Osteoblast (primary cell): ENCODE measurements around the gene DOC2B. TPM values are rescaled to one million over a fixed set of nuclear protein-coding genes. Genes with fewer than 3 reads are reported as not detected.

Source experiments
- DNase-seq: peaks from one replicate; pipeline ENCODE4 v3.0.0; 2011; ENCODE audit warnings: low spot score, mixed read lengths; ENCODE audit not compliant: insufficient read length; ENCODE audit errors: missing footprints
- H2AFZ ChIP-seq: 2 replicates; pipeline ENCODE4 v1.6.0; 2011; ENCODE audit warnings: mild to moderate bottlenecking, low read length
- H3K27ac ChIP-seq: 2 replicates; pipeline ENCODE4 v1.5.1; 2011; ENCODE audit warnings: mild to moderate bottlenecking, low read depth, low read length, moderate library complexity
- H3K27me3 ChIP-seq: 2 replicates; pipeline ENCODE4 v1.6.0; 2012; ENCODE audit warnings: mild to moderate bottlenecking, control low read depth, inconsistent platforms, low read length, moderate library complexity; ENCODE audit not compliant: insufficient read depth
- H3K36me3 ChIP-seq: 2 replicates; pipeline ENCODE4 v1.5.1; 2011; ENCODE audit warnings: mild to moderate bottlenecking, low read length, control low read depth, moderate library complexity; ENCODE audit not compliant: insufficient read depth
- H3K4me1 ChIP-seq: 2 replicates; pipeline ENCODE4 v1.5.1; 2011; ENCODE audit warnings: mild to moderate bottlenecking, low read length, control low read depth, moderate library complexity; ENCODE audit not compliant: insufficient read depth
- H3K4me2 ChIP-seq: 2 replicates; pipeline ENCODE4 v1.6.0; 2011; ENCODE audit warnings: mild to moderate bottlenecking, low read length; ENCODE audit not compliant: insufficient read depth
- H3K4me3 ChIP-seq: fragments of 200-600 bp; sonication (generic); 3 replicates; pipeline ENCODE4 v1.5.1; 2012; ENCODE audit warnings: mild to moderate bottlenecking, low read length, inconsistent platforms; ENCODE audit not compliant: insufficient read depth
- H3K79me2 ChIP-seq: 2 replicates; pipeline ENCODE4 v1.6.0; 2012; ENCODE audit warnings: mild to moderate bottlenecking, low read length, control low read depth, inconsistent platforms; ENCODE audit not compliant: insufficient read depth
- H3K9me3 ChIP-seq: 2 replicates; pipeline ENCODE4 v1.5.1; 2011; ENCODE audit warnings: low read depth, low read length, control low read depth
- H4K20me1 ChIP-seq: 2 replicates; pipeline ENCODE4 v1.6.0; 2012; ENCODE audit warnings: mild to moderate bottlenecking, low read length, control low read depth; ENCODE audit not compliant: insufficient read depth
- CTCF ChIP-seq: IDR thresholded peaks from 2 replicates; pipeline ENCODE4 v1.5.1; 2011; ENCODE audit warnings: mild to moderate bottlenecking, low read depth, low read length, moderate library complexity; ENCODE audit errors: extremely low read depth
- total RNA-seq: library from RNA; depleted of rRNA; stranded (reverse); fragments of >200 nt; gene quantifications from 2 replicates; pipeline ENCODE4 v1.2.3, GENCODE V29; 2012

The DOC2B gene
- total RNA-seq, 1 donor, result not detected

- no peaks in the 10 kb centered on the region for H3K9me3 ChIP-seq
- H3K27ac ChIP-seq, result no peak overlapping the region
- no peaks in the 10 kb centered on the region for H3K4me1 ChIP-seq
- H3K36me3 ChIP-seq, result no peaks in the 10 kb centered on the region
- H3K27me3 ChIP-seq, result peaks cover 54% of the 10 kb centered on the region
- no peak for TF ChIP-seq CTCF
- no peak for DNase-seq
- no peaks in the 10 kb centered on the region for H3K79me2 ChIP-seq
- no peak overlapping the region for H2AFZ ChIP-seq
- H4K20me1 ChIP-seq, result peaks cover 3% of the 10 kb centered on the region
- H3K4me2 ChIP-seq, result no peak overlapping the region
- H3K4me3 ChIP-seq, result no peak overlapping the region
Observed at GRCh38 chr17:179066-179432, 2.4 kb downstream of the DOC2B start.

- peaks cover 50% of the 10 kb centered on the region for H3K27me3 ChIP-seq
- no peaks in the 10 kb centered on the region for H3K9me3 ChIP-seq
- no peak overlapping the region for H2AFZ ChIP-seq
- no peaks in the 10 kb centered on the region for H3K36me3 ChIP-seq
- no peak overlapping the region for H3K27ac ChIP-seq
- peaks cover 3% of the 10 kb centered on the region for H4K20me1 ChIP-seq
- no peaks in the 10 kb centered on the region for H3K79me2 ChIP-seq
- no peak for DNase-seq
- no peak overlapping the region for H3K4me3 ChIP-seq
- TF ChIP-seq CTCF, result no peak
- no peaks in the 10 kb centered on the region for H3K4me1 ChIP-seq
- H3K4me2 ChIP-seq, result no peak overlapping the region
Observed at GRCh38 chr17:178292-179065, 3.0 kb downstream of the DOC2B start.

GRCh38 chr17:177762-178161 lies 3.7 kb downstream of the DOC2B start:
- H3K4me1 ChIP-seq, result no peaks in the 10 kb centered on the region
- H4K20me1 ChIP-seq, result peaks cover 2% of the 10 kb centered on the region
- no peak for DNase-seq
- peaks cover 45% of the 10 kb centered on the region for H3K27me3 ChIP-seq
- H3K79me2 ChIP-seq, result no peaks in the 10 kb centered on the region
- no peak overlapping the region for H3K27ac ChIP-seq
- no peak overlapping the region for H2AFZ ChIP-seq
- no peaks in the 10 kb centered on the region for H3K36me3 ChIP-seq
- no peak for TF ChIP-seq CTCF
- no peak overlapping the region for H3K4me3 ChIP-seq
- no peaks in the 10 kb centered on the region for H3K9me3 ChIP-seq
- no peak overlapping the region for H3K4me2 ChIP-seq

- H3K4me2 ChIP-seq, result no peak overlapping the region
- no peaks in the 10 kb centered on the region for H3K36me3 ChIP-seq
- TF ChIP-seq CTCF, result no peak
- no peak overlapping the region for H2AFZ ChIP-seq
- no peaks in the 10 kb centered on the region for H4K20me1 ChIP-seq
- no peak overlapping the region for H3K27ac ChIP-seq
- H3K79me2 ChIP-seq, result no peaks in the 10 kb centered on the region
- no peaks in the 10 kb centered on the region for H3K4me1 ChIP-seq
- H3K27me3 ChIP-seq, result peaks cover 39% of the 10 kb centered on the region
- no peaks in the 10 kb centered on the region for H3K9me3 ChIP-seq
- DNase-seq, result no peak
- no peak overlapping the region for H3K4me3 ChIP-seq
Observed at GRCh38 chr17:177155-177554, 4.3 kb downstream of the DOC2B start.
